Suprapubic skin (tissue), 4 donors: ENCODE data around the gene UBE2A. TPM values are rescaled to one million over a fixed set of nuclear protein-coding genes. Genes with fewer than 3 reads are reported as not detected.
A peak's percentile ranks its signal among the peaks of the same experiment; 100 is the strongest.

Experiments used
- DNase-seq, 2 donors: peaks; one replicate each; pipeline ENCODE4 v3.0.0-alpha.2; 2019; ENCODE audit warnings: low spot score in 2 of 2
- H3K27ac ChIP-seq: fragments of 200-600 bp; sonication (generic); one replicate; pipeline ENCODE4 v1.5.1; 2019
- H3K27me3 ChIP-seq: fragments of 200-600 bp; sonication (generic); one replicate; pipeline ENCODE4 v1.5.1; 2019
- H3K36me3 ChIP-seq: fragments of 200-600 bp; sonication (generic); one replicate; pipeline ENCODE4 v1.5.1; 2019
- H3K4me1 ChIP-seq: fragments of 200-600 bp; sonication (generic); one replicate; pipeline ENCODE4 v1.5.1; 2019
- H3K4me3 ChIP-seq: fragments of 200-600 bp; sonication (generic); one replicate; pipeline ENCODE4 v1.5.1; 2019; ENCODE audit warnings: mild to moderate bottlenecking
- H3K9me3 ChIP-seq: fragments of 200-600 bp; sonication (generic); one replicate; pipeline ENCODE4 v1.5.1; 2019
- CTCF ChIP-seq, 2 donors: fragments of 200-600 bp in 1 of 2; fragments of 450-650 bp in 1 of 2; sonication (generic) in 1 of 2; IDR thresholded peaks; one replicate each; pipeline ENCODE4 v1.5.1; 2016 to 2019; ENCODE audit warnings: antibody characterized with exemption in 2 of 2, mild to moderate bottlenecking in 1 of 2, moderate library complexity in 1 of 2
- EP300 ChIP-seq: sonication (generic); formaldehyde crosslinking; IDR thresholded peaks from one replicate; pipeline ENCODE4 v1.6.1; 2017; ENCODE audit warnings: antibody characterized with exemption
- POLR2A ChIP-seq, 2 donors: fragments of 450-650 bp; IDR thresholded peaks; one replicate each; pipeline ENCODE4 v1.6.1; 2017; ENCODE audit warnings: antibody characterized with exemption in 2 of 2, mild to moderate bottlenecking in 2 of 2, moderate library complexity in 2 of 2
- POLR2AphosphoS5 ChIP-seq, 3 donors: sonication (generic); formaldehyde crosslinking; IDR thresholded peaks; one replicate each; pipeline ENCODE4 v1.6.1; 2017; ENCODE audit warnings: antibody characterized with exemption in 3 of 3
- WGBS: methylation state at CpG from one replicate; pipeline ENCODE4 v1.1.5; 2018; 5-methylcytosine and 5-hydroxymethylcytosine counted together
- total RNA-seq, 4 donors: library from RNA; depleted of rRNA; stranded (reverse); fragments of >200 nt; gene quantifications; one replicate each; pipeline ENCODE4 v1.1.0, GENCODE V29; 2016

The UBE2A gene
- total RNA-seq, 4 donors from 2014 or later, result 22.1 to 32.7 (median 28.8) TPM

- Histone ChIP-seq H3K27ac (no peak overlapping the region), H3K36me3 (peaks cover 3% of the 10 kb centered on the region), H3K4me1 (peaks cover 5% of the 10 kb centered on the region), H3K27me3 (no peaks in the 10 kb centered on the region), H3K4me3 (no peak overlapping the region), H3K9me3 (no peaks in the 10 kb centered on the region)
- DNase-seq, result no peak
- WGBS, result 49% methylated on average over 9 of the region's 9 CpGs
- no peak for TF ChIP-seq POLR2A (IDR thresholded peaks at IDR 0.05)
- TF ChIP-seq EP300, result no peak
- TF ChIP-seq CTCF (IDR thresholded peaks at IDR 0.05), result no peak
- no peak for TF ChIP-seq POLR2AphosphoS5 (IDR thresholded peaks at IDR 0.05)
These were observed 28.4 kb downstream of the UBE2A start for GRCh38 chrX:119602701-119603255.

- no peak for DNase-seq
- Histone ChIP-seq H3K27ac (no peak overlapping the region), H3K27me3 (no peaks in the 10 kb centered on the region), H3K4me1 (peaks cover 5% of the 10 kb centered on the region), H3K36me3 (peaks cover 3% of the 10 kb centered on the region), H3K4me3 (peak overlapping the region; percentile 73), H3K9me3 (no peaks in the 10 kb centered on the region)
- TF ChIP-seq POLR2AphosphoS5 (IDR thresholded peaks at IDR 0.05), result no peak
- no peak for TF ChIP-seq EP300
- no peak for TF ChIP-seq CTCF (IDR thresholded peaks at IDR 0.05)
- no peak for TF ChIP-seq POLR2A (IDR thresholded peaks at IDR 0.05)
- 36% methylated on average over 17 of the region's 17 CpGs for WGBS
These were observed 30.6 kb downstream of the UBE2A start for GRCh38 chrX:119604766-119605463.

DNA sequence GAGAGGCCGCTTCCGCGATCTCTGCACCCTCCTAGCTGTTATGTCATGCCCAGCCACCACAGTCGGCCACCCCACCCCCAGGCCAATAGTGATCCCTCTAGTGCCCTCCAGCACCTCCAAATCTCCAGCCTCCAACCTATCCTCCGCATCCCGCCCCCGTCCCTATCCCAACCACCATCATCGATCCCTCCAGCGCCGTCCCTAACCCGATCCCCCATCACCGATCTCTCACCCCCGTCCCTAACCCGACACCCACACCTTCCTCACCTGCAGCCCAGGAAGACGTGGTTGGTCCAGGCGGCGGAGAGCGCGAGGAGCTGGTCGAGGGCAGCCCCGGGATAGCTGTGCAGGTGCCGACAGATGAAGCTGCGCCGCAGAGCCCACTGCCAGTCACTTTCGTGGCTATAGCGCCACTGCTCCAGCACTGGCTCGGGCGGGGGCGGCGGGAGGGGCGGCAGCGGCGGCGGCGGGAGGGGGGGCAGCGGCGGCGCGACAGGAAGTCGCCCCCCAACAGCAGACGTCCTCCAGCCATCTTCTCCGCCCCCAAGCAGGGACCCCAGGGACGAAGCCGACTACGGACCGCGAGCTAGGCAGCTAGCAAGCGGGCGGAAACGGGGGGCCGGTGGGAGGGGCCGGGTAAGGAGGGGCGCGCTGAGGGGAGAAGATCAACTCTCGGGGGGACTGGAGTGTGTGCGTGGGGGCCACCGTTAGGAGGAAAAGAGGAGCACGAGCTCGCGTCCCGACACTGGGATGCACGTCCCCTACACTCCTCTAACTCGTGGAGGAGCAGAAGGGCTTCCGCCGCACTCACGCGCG lies 31.3 kb downstream of the UBE2A start:
- peak overlapping the region; percentile 73 for H3K4me3 ChIP-seq
- H3K27me3 ChIP-seq, result no peaks in the 10 kb centered on the region
- WGBS, result 36% methylated on average over 32 of the region's 68 CpGs
- DNase-seq, result peak; percentile 70 to 79
- peaks cover 5% of the 10 kb centered on the region for H3K4me1 ChIP-seq
- H3K27ac ChIP-seq, result peak overlapping the region; percentile 85
- TF ChIP-seq POLR2A (IDR thresholded peaks at IDR 0.05) (no peak), POLR2AphosphoS5 (IDR thresholded peaks at IDR 0.05) (no peak), EP300 (no peak), CTCF (IDR thresholded peaks at IDR 0.05) (no peak)
- H3K9me3 ChIP-seq, result no peaks in the 10 kb centered on the region
- peaks cover 3% of the 10 kb centered on the region for H3K36me3 ChIP-seq

DNA sequence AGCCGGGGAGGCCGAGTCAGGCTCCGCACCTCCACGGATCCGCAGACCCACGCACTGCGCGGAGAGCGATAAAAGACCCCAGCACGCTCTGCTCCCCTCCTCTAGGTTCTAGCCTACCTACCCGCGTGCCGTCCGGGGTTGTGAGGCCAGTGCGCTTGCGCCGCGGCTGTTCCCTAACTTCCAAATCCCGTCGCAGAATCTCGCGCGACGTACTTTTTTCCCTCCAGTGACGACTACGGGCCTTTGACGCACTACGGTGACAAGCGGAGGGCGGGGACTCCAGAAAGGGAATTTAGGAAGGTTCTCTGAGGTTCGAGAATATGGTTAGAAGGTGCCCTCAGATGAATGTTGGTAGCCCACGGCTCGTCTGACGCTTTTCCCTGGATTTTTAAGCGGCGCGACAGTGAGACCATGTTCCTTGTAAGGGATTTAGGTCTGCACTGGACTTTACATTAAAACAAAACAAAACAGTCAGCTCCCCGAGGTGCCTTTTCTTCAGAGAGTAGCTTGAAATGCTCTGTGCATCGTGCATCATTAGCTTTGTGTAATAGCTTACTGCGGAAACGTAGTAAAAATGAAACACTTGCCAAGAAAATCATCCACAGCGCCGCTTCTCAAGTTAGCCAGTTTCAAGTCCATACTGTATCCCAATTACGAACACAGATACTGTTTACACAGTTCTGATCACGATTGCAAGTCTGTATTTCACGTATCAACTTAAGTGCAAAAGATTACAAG lies 32.1 kb downstream of the UBE2A start, which contains the start of gene NKRF:
Gene NKRF (minus strand): TSS at position 145 of the 738 bp plus-strand sequence.
- Histone ChIP-seq H3K36me3 (no peaks in the 10 kb centered on the region), H3K4me1 (peaks cover 5% of the 10 kb centered on the region), H3K9me3 (no peaks in the 10 kb centered on the region), H3K27me3 (no peaks in the 10 kb centered on the region), H3K4me3 (peak within 1 kb of the TSS; percentile 73), H3K27ac (peak within 1 kb of the TSS; percentile 85)
- peak; percentile 61 to 76 for TF ChIP-seq POLR2A (IDR thresholded peaks at IDR 0.05)
- TF ChIP-seq CTCF (IDR thresholded peaks at IDR 0.05), result no peak
- TF ChIP-seq EP300, result no peak
- peak in 1 of 3 donors; percentile 26 for TF ChIP-seq POLR2AphosphoS5 (IDR thresholded peaks at IDR 0.05)
- 36% methylated on average over 36 of the region's 46 CpGs for WGBS
- peak; percentile 93 to 94 for DNase-seq
